ENCODE results near the gene NECTIN4. TPM values are rescaled to one million over a fixed set of nuclear protein-coding genes. Genes with fewer than 3 reads are reported as not detected.
"Not testable (repeated sequence)": the region's sequence is repeated elsewhere in the genome, so short reads cannot be mapped to it uniquely, and the experiment has no call there.

NECTIN4 gene
- total RNA-seq, 4 donors from 2014 or later: not detected

- no peak overlapping the region for H3K4me3 ChIP-seq
- no peak for TF ChIP-seq CTCF (IDR thresholded peaks at IDR 0.05 in 4 of 5, conservative IDR thresholded peaks at IDR 0.05 in 1 of 5)
- no peak for TF ChIP-seq POLR2A (IDR thresholded peaks at IDR 0.05)
- no peak overlapping the region for H3K27ac ChIP-seq
- peaks cover 28 to 32% of the 10 kb centered on the region in 2 donors for H3K4me1 ChIP-seq
- in situ Hi-C loops (cut with MboI; ENCODE audit: low sequenced_read_pairs in 4 of 4) (no loop called here), intact Hi-C loops (cut with DNase I; ENCODE audit: low total_unique reads) (no loop called here)
- H3K36me3 ChIP-seq: peaks cover 0 to 58% of the 10 kb centered on the region in 2 donors
- ATAC-seq (no peak), DNase-seq (no peak)
- H3K9me3 ChIP-seq: no peaks in the 10 kb centered on the region
- no peaks in the 10 kb centered on the region for H3K27me3 ChIP-seq
These were observed 31.8 kb upstream of the NECTIN4 start for GRCh38 chr1:161121042-161121650.

DNA sequence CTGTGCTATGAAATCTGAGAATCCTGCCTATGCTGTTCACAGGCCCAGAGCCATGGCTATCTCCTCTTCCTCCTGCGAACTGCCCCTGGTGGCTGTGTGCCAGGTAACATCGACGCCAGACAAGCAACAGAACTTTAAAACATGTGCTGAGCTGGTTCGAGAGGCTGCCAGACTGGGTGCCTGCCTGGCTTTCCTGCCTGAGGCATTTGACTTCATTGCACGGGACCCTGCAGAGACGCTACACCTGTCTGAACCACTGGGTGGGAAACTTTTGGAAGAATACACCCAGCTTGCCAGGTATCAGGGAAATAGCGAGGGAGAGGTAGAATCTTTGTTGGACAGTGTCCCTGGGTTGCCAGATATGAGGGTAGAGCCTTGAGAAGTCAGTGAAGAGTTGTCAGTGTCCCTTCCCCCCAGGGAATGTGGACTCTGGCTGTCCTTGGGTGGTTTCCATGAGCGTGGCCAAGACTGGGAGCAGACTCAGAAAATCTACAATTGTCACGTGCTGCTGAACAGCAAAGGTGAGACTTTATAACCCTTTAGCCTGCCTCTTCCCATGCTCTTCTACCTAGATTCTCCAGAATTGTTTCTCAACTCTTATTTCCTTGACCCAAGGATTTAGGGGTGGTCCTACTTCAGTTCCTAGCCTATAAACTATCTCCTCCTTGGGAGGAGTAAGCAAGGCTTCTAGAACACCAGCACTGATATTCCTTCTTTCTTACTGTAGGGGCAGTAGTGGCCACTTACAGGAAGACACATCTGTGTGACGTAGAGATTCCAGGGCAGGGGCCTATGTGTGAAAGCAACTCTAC lies 29.9 kb upstream of the NECTIN4 start:
- DNase-seq (peak in 1 of 2 donors; percentile 39), ATAC-seq (peak; percentile 20 to 29)
- no peaks in the 10 kb centered on the region for H3K27me3 ChIP-seq
- TF ChIP-seq POLR2A (IDR thresholded peaks at IDR 0.05): no peak
- TF ChIP-seq CTCF (IDR thresholded peaks at IDR 0.05 in 4 of 5, conservative IDR thresholded peaks at IDR 0.05 in 1 of 5): peak in 2 of 5 experiments; percentile 2 to 34
- no peaks in the 10 kb centered on the region for H3K9me3 ChIP-seq
- H3K4me3 ChIP-seq: peak overlapping the region; percentile 83 to 100 (median 99)
- in situ Hi-C loops (cut with MboI; ENCODE audit: low sequenced_read_pairs in 4 of 4): no loop called here
- H3K36me3 ChIP-seq: peaks cover 0 to 46% of the 10 kb centered on the region in 2 donors
- peak overlapping the region; percentile 90 to 100 (median 98) for H3K27ac ChIP-seq
- peaks cover 46% of the 10 kb centered on the region in 2 donors for H3K4me1 ChIP-seq
- intact Hi-C loops (cut with DNase I; ENCODE audit: low total_unique reads): loop anchor here (5.0 kb wide), 1 partner anchor 108 kb away; the partner anchor contains the start of gene TOMM40L

DNA sequence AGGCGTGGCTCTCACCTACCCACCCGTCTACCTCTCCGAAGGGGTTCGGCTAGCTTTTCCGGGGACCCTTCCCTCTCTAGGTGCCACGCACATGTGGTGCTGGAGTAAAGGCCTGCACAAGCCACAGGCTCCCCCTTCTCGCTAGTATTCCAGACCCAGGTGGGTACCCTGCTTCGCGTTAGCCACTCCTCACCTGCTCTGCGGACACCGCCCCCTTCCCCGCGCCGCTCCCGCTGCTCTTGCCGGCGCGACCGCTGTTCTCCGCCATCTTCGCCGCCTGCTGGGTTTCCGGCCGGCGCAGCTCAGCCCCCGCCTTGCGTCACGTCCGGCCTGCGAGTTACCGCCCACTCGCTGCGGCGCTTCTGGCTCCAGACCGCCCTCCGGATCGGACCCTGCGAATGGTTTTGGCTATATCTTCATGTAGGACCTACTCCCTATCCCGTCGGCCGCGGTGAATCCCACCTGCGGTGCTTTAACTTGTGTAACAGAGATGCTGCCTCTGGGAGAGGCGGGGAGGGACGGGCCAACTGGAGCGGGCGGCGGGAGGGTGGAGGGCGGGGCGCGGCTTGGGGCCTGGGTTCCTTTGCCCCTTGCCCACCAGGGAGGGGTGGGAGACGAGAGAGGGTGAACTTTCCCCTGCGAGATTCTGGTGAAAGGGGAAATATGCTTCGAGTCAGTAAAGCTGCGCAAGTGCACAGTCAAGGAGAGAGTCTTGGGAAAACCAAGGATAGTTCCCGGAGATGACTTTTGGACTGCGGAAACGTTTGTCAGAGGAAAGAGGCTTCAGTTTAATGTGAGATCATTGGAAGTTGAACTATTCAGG lies 28.6 kb upstream of the NECTIN4 start, which contains the start of the genes NIT1 and PFDN2:
NIT1 (plus strand) TSS at position 347 of the 823 bp plus-strand sequence; CDS start at position 419, 72 bp downstream.
PFDN2 (minus strand) TSS at position 279 of the 823 bp plus-strand sequence; CDS start at position 268, 11 bp downstream.
- in situ Hi-C loops (cut with MboI; ENCODE audit: low sequenced_read_pairs in 4 of 4) (no loop called here), intact Hi-C loops (cut with DNase I; ENCODE audit: low total_unique reads) (loop anchor here (1.0 to 5.0 kb wide), 3 partner anchors 14 to 109 kb away; partner anchors contain the start of genes DEDD, TOMM40L and UFC1)
- DNase-seq (peak; percentile 76 to 78), ATAC-seq (peak; percentile 84 to 86)
- H3K27ac ChIP-seq: peak within 1 kb of the TSS; percentile 90 to 100 (median 98)
- peaks cover 0 to 33% of the 10 kb centered on the region in 2 donors for H3K36me3 ChIP-seq
- TF ChIP-seq POLR2A (IDR thresholded peaks at IDR 0.05) (peak; percentile 91 to 94), CTCF (IDR thresholded peaks at IDR 0.05 in 4 of 5, conservative IDR thresholded peaks at IDR 0.05 in 1 of 5) (no peak)
- H3K27me3 ChIP-seq: no peaks in the 10 kb centered on the region
- peaks cover 53% of the 10 kb centered on the region in 2 donors for H3K4me1 ChIP-seq
- H3K9me3 ChIP-seq: no peaks in the 10 kb centered on the region
- peak within 1 kb of the TSS; percentile 83 to 100 (median 99) for H3K4me3 ChIP-seq

DNA sequence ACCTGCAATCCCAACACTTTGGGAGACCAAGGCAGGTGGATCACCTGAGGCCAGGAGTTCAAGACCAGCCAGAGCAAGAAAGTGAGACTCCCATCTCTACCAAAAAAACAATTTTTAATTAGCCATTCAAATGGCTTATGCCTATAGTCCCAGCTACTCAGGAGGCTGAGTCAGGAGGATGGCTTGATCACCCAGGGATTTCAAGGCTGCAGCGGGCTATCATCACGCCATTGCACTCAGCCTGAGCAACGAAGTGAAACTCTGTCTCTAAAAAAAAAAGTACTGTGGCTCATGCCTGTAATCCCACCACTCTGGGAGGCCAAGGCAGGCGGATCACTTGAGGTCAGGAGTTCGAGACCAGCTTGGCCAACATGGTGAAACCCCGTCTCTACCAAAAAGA lies 26.6 kb upstream of the NECTIN4 start:
- intact Hi-C loops (cut with DNase I; ENCODE audit: low total_unique reads): loop anchor here (5.0 kb wide), 1 partner anchor 111 kb away; the partner anchor contains the start of gene TOMM40L
- H3K27me3 ChIP-seq; in situ Hi-C loops (cut with MboI; ENCODE audit: low sequenced_read_pairs in 4 of 4); ATAC-seq; H3K9me3 ChIP-seq; DNase-seq; H3K4me3 ChIP-seq: not testable (repeated sequence)
- peaks cover 0 to 13% of the 10 kb centered on the region in 2 donors for H3K36me3 ChIP-seq
- H3K4me1 ChIP-seq: peaks cover 61% of the 10 kb centered on the region in 2 donors
- H3K27ac ChIP-seq: peak overlapping the region; percentile 90 to 100 (median 98)

All from gastrocnemius medialis (tissue), 4 donors.